NCI-H1417 (cell line): ENCODE measurements around the gene CAVIN3.

Source experiments
- DNase-seq, 3 experiments: peaks; one replicate each; lab custom pipeline; 2025; lab: John Stamatoyannopoulos, UW

The CAVIN3 gene

GRCh38 chr11:6270584-6271246 is 49.6 kb downstream of the CAVIN3 start:
- no peak for DNase-seq

- no peak for DNase-seq
Measured at GRCh38 chr11:6269994-6270393, 50.3 kb downstream of the CAVIN3 start.
